PC-3 (cell line): Measurements from ENCODE around the gene AMH. TPM values are rescaled to one million over a fixed set of nuclear protein-coding genes. Genes with fewer than 3 reads are reported as not detected.
A peak's percentile ranks its signal among the peaks of the same experiment; 100 is the strongest.

ENCODE experiments used
- ATAC-seq: fragments of 200-7000 bp; cut with Tn5 transposase; 2 replicates; pipeline ENCODE4 v1.9.1; 2020; ENCODE audit warnings: mild to moderate bottlenecking, moderate library complexity
- BruUV-seq: library from RNA; stranded (reverse); fragments of 400-500 nt; replicated peaks from 2 replicates; lab custom pipeline; 2021; lab: Mats Ljungman, UMichigan
- CTCF ChIA-PET: fragments of 300-600 bp; sonication (Branson Sonifier 250); formaldehyde crosslinking; loops from one replicate; lab custom pipeline; 2022; ENCODE audit warnings: antibody characterized with exemption; lab: Charles Lee
- POLR2A ChIA-PET: fragments of 300-600 bp; sonication (Branson Sonifier 250); formaldehyde crosslinking; loops from one replicate; lab custom pipeline; 2022; ENCODE audit warnings: antibody characterized with exemption; ENCODE audit not compliant: unreplicated experiment; lab: Charles Lee
- DNase-seq: peaks from one replicate; pipeline ENCODE4 v3.0.0-alpha.2; 2015
- H2AFZ ChIP-seq: fragments of 300-600 bp; sonication (generic); 2 replicates; pipeline ENCODE4 v1.6.0; 2016; ENCODE audit warnings: antibody characterized with exemption, low read length
- H3F3A ChIP-seq: fragments of 300-600 bp; sonication (generic); one replicate; pipeline ENCODE4 v1.6.0; 2017; ENCODE audit warnings: antibody characterized with exemption, low read length, control low read depth, mild to moderate bottlenecking; ENCODE audit not compliant: unreplicated experiment
- H3K27ac ChIP-seq: fragments of 300-600 bp; sonication (generic); 2 replicates; pipeline ENCODE4 v1.5.1; 2016; ENCODE audit warnings: mild to moderate bottlenecking, low read length
- H3K27me3 ChIP-seq: fragments of 300-600 bp; sonication (generic); 2 replicates; pipeline ENCODE4 v1.6.1; 2016; ENCODE audit warnings: low read length, mixed read lengths
- H3K36me3 ChIP-seq: fragments of 300-600 bp; sonication (generic); 2 replicates; pipeline ENCODE4 v1.6.1; 2016; ENCODE audit warnings: low read depth, mixed run types, low read length, mixed read lengths
- H3K4me1 ChIP-seq: fragments of 300-600 bp; sonication (generic); 2 replicates; pipeline ENCODE4 v1.5.1; 2016; ENCODE audit warnings: low read length; ENCODE audit not compliant: insufficient read depth
- H3K4me2 ChIP-seq: fragments of 300-600 bp; sonication (generic); 2 replicates; pipeline ENCODE4 v1.6.0; 2016; ENCODE audit warnings: low read length
- H3K4me3 ChIP-seq: fragments of 300-600 bp; sonication (generic); 2 replicates; pipeline ENCODE4 v1.5.1; 2016; ENCODE audit warnings: mild to moderate bottlenecking, low read length, mixed read lengths
- H3K79me2 ChIP-seq: fragments of 300-600 bp; sonication (generic); 2 replicates; pipeline ENCODE4 v1.6.1; 2017; ENCODE audit warnings: low read length, mixed read lengths
- H3K9ac ChIP-seq: fragments of 300-600 bp; sonication (generic); 2 replicates; pipeline ENCODE4 v1.6.0; 2016; ENCODE audit warnings: mild to moderate bottlenecking, low read length
- H3K9me2 ChIP-seq: fragments of 300-600 bp; sonication (generic); replicated peaks from 2 replicates; pipeline ENCODE4 v1.6.1; 2016; ENCODE audit warnings: mixed run types, low read length, mixed read lengths
- H3K9me3 ChIP-seq: fragments of 300-600 bp; sonication (generic); 2 replicates; pipeline ENCODE4 v1.6.1; 2016; ENCODE audit warnings: low read length, mixed read lengths
- H4K20me1 ChIP-seq: fragments of 300-600 bp; sonication (generic); 2 replicates; pipeline ENCODE4 v1.6.1; 2016; ENCODE audit warnings: low read length, mixed read lengths
- EZH2 ChIP-seq: fragments of 300-600 bp; sonication (generic); IDR thresholded peaks from one replicate; pipeline ENCODE4 v1.6.1; 2017; ENCODE audit warnings: antibody characterized with exemption, mild to moderate bottlenecking, low read length; ENCODE audit not compliant: unreplicated experiment
- EZH2phosphoT487 ChIP-seq: fragments of 300-600 bp; sonication (generic); IDR thresholded peaks from 2 replicates; pipeline ENCODE4 v1.6.1; 2018; ENCODE audit warnings: mild to moderate bottlenecking, antibody characterized with exemption, low read length, borderline replicate concordance
- intact Hi-C: fragments of 100-400 bp; cut with micrococcal nuclease; formaldehyde crosslinking; loops from 2 replicates; pipeline ENCODE4 v1.9.0; 2023
- total RNA-seq: library from RNA; depleted of rRNA; stranded (reverse); fragments of >200 nt; gene quantifications from 2 replicates; pipeline ENCODE4 v1.2.3, GENCODE V29; 2014
- TF ChIP-seq, protein P1 (sequence below): fragments of 300-600 bp; sonication (generic); conservative IDR thresholded peaks from 2 replicates; pipeline ENCODE4 v1.5.1; 2017; ENCODE audit warnings: antibody characterized with exemption, low read depth, mild to moderate bottlenecking, low read length

The AMH gene
- total RNA-seq, 1 experiment from 2014 or later: 6.0 TPM

DNA sequence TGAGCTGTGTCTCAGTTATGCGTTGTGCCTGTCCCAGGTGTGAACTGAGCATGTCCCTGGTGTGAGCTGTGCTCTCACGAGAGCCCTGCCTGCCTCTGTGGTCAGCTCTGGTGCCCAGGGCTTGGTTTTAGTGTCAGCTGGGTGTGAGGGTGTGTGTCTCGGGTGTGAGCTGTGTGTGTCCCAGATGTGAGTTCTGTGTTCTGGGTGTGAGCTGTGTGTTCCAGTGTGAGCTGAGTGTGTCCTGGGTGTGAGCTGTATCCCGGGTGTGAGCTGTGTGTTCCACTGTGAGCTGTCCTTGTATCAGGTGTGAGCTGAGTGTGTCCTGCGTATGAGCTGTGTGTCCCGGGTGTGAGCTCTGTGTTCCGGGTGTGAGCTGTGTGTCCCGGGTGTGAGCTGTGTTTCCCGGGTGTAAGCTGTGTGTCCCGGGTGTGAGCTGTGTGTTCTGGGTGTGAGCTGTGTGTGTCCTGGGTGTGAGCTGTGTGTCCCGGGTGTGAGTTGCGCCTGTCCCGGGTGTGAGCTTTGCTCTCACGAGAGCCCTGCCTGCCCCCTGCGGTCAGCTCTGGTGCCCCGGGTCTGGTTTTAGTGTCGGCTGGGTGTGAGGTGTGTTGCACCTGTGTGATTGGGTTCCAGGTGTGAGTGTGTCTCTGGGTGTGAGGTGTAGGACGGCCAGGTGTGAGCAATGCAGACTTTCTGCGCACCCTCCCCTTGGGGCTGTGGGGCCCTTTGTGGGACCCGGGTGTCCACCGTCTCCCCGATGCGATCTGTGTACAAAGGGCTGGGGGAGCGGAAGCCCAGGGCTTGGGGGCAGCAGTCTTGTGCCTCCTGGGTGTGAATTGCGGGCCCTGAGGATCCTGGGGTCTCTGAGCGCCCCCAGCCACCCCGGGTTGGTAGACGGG lies 39.9 kb downstream of the AMH start:
- H3F3A ChIP-seq: no peaks in the 10 kb centered on the region
- peak overlapping the region; percentile 74; the same call in 1 of the 2 replicates for H3K4me2 ChIP-seq
- POLR2A ChIA-PET: no interaction called here
- no peak for ATAC-seq
- H2AFZ ChIP-seq: no peak overlapping the region
- peaks cover 21% of the 10 kb centered on the region for H3K27me3 ChIP-seq
- H3K36me3 ChIP-seq: no peaks in the 10 kb centered on the region
- no peaks in the 10 kb centered on the region for H4K20me1 ChIP-seq
- H3K9ac ChIP-seq: no peak overlapping the region
- TF ChIP-seq, protein P1, sequence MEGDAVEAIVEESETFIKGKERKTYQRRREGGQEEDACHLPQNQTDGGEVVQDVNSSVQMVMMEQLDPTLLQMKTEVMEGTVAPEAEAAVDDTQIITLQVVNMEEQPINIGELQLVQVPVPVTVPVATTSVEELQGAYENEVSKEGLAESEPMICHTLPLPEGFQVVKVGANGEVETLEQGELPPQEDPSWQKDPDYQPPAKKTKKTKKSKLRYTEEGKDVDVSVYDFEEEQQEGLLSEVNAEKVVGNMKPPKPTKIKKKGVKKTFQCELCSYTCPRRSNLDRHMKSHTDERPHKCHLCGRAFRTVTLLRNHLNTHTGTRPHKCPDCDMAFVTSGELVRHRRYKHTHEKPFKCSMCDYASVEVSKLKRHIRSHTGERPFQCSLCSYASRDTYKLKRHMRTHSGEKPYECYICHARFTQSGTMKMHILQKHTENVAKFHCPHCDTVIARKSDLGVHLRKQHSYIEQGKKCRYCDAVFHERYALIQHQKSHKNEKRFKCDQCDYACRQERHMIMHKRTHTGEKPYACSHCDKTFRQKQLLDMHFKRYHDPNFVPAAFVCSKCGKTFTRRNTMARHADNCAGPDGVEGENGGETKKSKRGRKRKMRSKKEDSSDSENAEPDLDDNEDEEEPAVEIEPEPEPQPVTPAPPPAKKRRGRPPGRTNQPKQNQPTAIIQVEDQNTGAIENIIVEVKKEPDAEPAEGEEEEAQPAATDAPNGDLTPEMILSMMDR: no peak
- TF ChIP-seq EZH2 (no peak), EZH2phosphoT487 (no peak)
- CTCF ChIA-PET: no interaction called here
- no TSS peak for BruUV-seq
- no peak overlapping the region for H3K4me3 ChIP-seq
- no peaks in the 10 kb centered on the region for H3K4me1 ChIP-seq
- DNase-seq: no peak
- no peak overlapping the region for H3K27ac ChIP-seq
- intact Hi-C loops: no loop called here
- H3K9me2 ChIP-seq: no peaks in the 10 kb centered on the region
- H3K9me3 ChIP-seq: no peaks in the 10 kb centered on the region
- no peaks in the 10 kb centered on the region for H3K79me2 ChIP-seq

GRCh38 chr19:2289714-2290435 lies 40.8 kb downstream of the AMH start:
- H3K4me3 ChIP-seq: peak overlapping the region; percentile 51

More at GRCh38 chr19:2289714-2290435, 40.8 kb downstream of the AMH start:
- TF ChIP-seq EZH2 (no peak), EZH2phosphoT487 (no peak)
- TF ChIP-seq, protein P1: no peak
- no peaks in the 10 kb centered on the region for H3K79me2 ChIP-seq
- ChIA-PET CTCF (no interaction called here), POLR2A (no interaction called here)
- no peak overlapping the region for H2AFZ ChIP-seq
- H3K27me3 ChIP-seq: peaks cover 21% of the 10 kb centered on the region
- intact Hi-C loops: no loop called here
- no TSS peak for BruUV-seq
- no peaks in the 10 kb centered on the region for H3K4me1 ChIP-seq
- no peak overlapping the region for H3K27ac ChIP-seq
- H3F3A ChIP-seq: no peaks in the 10 kb centered on the region
- no peaks in the 10 kb centered on the region for H4K20me1 ChIP-seq
- no peaks in the 10 kb centered on the region for H3K36me3 ChIP-seq
- H3K9ac ChIP-seq: no peak overlapping the region
- no peaks in the 10 kb centered on the region for H3K9me3 ChIP-seq
- DNase-seq (no peak), ATAC-seq (peak; percentile 51; the same call in 1 of the 2 replicates)
- peak overlapping the region; percentile 74 for H3K4me2 ChIP-seq
- H3K9me2 ChIP-seq: no peaks in the 10 kb centered on the region
